NCI-H345 (cell line): ENCODE measurements around the gene AHSP.
"Not testable (repeated sequence)": the region's sequence is repeated elsewhere in the genome, so short reads cannot be mapped to it uniquely, and the experiment has no call there.

ENCODE experiments used
- DNase-seq: peaks from one replicate; lab custom pipeline; 2025; lab: John Stamatoyannopoulos, UW

Gene AHSP

DNA sequence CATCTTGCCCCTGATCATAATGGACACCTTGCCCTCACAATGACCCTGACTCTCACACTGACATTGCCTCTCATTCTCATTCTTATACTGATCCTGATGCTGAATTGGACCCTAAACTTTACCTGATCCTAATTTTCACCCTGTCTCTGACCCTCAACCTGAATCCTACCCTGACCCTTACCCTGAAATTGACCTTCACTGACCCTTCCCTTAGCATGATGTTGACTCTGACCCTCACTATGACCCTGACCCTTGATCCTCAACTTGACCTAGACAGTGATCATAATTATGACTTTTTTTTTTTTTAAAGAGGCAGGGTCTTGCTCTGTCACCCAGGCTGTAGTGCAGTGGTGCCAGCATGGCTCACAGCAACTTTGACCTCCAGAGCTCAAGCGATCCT is 3.4 kb downstream of the AHSP start:
- no peak for DNase-seq

DNA sequence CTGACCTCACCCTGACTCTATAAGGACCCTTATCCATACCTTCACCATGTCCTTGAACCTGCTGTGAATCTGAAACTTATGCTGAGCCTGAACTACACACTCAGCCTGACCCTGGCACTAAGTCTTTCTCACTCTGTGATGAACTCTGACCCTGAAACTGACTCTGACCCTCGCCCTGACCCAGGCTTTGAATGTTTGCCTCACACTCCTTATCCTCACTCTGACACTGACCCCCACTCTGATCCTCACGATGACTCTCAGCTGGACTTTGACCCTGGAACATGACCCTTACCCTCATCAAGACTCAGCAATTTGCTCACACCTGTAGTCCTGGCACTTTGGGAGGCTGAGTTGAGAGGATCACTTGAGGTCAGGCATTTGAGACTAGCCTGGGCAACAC is 4.4 kb downstream of the AHSP start:
- DNase-seq, result no peak

DNA sequence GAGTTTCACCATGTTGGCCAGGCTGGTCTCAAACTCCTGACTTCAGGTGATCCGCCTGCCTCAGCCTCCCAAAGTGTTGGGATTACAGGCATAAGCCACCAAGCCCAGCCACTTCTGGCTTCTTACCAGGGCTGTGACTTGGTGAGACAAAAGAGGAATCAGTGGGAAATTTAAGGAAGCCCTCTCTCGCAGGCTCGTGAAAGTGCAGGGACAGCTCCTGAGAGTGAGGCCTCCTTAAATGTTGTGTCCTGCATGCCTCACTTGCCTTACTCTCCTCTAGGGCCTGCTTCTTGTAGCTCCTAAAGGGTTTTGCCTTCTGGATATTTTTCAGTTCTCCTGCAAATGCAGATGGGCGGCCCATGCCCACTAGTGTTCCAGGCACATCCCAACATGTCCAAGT is 5.2 kb downstream of the AHSP start:
- no peak for DNase-seq

DNA sequence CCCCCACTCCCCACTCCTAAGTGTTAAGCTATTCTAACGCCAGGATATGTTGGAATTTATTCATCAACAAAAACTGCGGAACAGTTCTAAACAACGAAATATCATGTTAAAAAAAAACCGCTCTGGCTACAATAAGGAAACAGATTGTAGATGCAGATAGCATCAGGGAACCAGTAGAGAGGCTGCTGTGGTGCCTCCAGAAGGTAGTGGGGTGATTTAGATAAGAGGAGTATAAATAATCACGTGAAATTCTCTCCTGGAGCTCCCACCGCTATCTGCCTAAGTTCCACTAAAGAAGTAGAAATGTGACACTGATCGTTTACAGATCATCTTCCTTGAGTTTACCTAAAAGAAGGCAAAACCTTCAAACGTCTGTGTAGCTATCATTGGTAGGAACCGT is 8.0 kb downstream of the AHSP start:
- DNase-seq, result no peak

DNA sequence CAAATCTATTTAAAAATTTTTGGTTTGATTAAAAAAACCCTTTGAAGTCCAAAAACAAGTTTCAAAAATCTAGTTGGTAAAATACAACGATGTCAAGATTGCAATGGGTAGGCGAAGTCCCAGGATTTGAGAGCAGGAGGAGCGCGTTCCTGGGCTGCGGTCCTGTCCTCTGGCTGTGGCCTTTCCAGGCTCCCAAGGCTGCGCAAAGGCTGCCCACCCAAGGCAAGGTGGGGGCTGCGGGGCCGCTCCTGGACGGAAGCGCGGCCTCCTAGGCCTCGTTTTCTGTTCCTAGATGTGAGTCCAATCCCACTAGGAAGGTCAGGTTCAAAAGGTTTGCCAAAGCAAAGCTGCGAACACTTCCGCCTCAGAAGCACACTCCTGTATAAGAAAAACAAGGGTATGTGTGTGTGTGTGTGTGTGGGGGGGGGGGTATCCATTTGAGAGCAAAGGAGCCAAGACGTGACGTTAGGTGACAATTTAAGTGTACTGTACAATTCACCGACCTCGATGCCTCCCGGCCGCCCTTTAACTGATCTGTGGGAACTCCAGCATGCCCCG is 9.2 kb downstream of the AHSP start:
- DNase-seq, result no peak

DNA sequence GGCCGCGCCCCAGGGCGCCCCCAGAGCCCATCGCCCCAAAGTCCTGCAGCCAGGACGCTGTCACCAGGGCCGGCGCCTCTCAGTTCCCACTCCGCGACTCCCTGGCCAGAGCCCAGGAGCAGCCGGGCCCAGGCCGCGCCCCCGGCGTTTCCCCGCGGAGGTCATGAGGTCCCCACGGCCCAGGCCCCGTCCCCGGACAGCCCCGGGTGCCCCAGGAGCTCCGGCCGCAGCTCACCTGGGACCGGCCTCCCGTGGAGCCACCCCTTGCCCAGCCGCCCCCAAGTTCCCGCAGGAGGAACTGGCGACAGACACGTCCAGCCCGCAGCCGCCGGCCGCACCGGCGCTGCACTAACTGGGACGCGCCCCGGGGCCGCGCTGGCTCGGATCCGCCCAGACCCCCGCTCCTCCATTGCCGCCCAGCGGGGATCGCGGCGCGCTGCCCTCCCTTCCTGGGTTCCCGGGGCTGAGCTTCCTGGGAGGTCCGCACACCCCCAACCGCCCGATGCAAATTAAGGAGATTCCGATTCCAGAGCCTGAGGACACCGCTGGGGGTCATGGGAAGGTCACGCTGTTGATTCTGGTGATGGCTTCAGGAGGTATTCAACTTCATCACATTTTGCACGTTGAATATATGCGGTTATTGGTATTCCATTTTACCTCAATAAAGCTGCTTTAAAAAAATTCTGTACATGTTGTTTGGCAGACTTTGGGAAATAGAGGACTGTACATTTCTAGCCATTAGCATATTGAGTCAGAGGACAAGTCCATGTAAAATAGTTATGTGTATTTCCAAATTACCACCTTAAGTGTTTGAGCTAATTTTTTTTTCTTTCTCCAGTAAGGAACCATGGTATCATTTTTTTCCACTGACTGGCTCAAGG is 9.9 kb downstream of the AHSP start:
- DNase-seq, result no peak

DNA sequence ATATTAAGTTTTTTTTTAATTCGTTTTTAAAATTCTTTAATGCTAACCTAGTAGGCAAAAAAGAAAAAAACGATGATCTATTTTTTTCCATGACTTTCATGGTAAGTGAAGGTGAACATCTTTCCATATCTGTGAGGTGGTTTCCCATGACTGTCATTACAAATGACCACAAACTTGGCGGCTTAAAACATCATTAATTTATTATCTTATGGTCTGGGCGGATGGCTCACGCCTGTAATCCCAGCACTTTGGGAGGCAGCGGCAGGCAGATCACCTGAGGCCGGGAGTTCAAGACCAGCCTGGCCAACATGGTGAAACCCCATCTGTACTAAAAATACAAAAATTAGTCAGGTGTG is 10.5 kb downstream of the AHSP start:
- not testable (repeated sequence) for DNase-seq

DNA sequence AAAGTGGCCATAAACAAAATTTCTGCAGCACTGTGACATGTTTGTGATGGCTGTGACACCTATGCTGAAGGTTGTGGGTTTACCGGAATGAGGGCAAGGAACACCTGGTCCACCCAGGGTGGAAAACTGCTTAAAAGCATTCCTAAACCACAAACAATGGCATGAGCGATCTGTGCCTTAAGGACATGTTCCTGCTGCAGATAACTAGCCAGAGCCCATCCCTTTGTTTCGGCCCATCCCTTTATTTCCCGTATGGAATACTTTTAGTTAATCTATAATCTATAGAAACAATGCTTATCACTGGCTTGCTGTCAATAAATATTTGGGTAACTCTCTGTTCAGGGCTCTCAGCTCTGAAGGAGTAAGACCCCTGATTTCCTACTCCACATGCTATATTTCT is 12.1 kb downstream of the AHSP start:
- DNase-seq, result not testable (repeated sequence)

DNA sequence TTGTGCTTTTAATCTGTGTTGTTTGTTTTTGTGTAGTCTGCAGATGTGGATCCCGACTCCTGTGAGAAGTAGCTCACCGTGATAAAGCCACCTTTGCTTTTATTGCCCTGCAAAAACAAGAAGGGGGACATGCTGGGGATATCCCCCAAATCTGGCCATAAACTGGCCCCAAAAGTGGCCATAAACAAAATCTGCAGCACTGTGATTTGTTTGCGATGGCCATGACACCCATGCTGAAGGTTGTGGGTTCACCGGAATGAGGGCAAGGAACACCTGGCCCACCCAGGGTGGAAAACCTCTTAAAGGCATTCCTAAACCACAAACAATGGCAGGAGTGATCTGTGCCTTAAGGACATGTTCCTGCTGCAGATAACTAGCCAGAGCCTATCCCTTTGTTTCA is 15.1 kb downstream of the AHSP start:
- no peak for DNase-seq

DNA sequence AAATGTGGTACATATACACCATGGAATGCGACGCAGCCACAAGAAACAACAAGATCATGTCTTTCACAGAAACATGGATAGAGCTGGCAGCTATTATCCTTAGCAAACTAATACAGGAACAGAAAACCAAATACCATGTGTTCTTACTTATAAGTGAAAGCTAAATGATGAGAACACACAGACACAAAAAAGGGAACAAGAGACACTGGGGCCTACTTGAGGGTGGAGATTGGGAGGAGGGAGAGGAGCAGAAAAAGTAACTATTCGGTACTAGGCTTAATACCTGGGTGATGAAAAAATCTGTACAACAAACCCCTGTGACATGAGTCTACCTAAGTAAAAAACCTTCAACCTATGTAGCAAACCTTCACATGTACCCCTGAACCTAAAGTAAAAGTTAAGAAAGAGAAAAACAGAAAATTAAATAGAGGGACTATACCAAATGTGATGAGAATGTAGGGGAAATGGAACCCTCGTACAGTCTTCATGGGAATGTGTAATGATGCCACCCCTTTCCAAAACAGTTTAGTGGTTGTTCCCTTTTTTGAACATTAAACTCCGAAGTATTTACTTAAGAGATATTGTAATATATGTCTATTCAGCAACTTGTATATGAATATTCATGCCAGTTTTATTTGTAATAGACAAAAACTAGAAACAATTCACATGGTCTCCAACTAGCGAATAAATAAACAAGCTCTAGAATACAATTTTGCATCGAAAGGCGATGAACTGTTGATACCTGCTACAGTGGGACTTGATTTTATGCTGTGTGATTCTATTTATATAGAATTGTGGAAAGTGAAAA is 33.9 kb downstream of the AHSP start:
- no peak for DNase-seq

DNA sequence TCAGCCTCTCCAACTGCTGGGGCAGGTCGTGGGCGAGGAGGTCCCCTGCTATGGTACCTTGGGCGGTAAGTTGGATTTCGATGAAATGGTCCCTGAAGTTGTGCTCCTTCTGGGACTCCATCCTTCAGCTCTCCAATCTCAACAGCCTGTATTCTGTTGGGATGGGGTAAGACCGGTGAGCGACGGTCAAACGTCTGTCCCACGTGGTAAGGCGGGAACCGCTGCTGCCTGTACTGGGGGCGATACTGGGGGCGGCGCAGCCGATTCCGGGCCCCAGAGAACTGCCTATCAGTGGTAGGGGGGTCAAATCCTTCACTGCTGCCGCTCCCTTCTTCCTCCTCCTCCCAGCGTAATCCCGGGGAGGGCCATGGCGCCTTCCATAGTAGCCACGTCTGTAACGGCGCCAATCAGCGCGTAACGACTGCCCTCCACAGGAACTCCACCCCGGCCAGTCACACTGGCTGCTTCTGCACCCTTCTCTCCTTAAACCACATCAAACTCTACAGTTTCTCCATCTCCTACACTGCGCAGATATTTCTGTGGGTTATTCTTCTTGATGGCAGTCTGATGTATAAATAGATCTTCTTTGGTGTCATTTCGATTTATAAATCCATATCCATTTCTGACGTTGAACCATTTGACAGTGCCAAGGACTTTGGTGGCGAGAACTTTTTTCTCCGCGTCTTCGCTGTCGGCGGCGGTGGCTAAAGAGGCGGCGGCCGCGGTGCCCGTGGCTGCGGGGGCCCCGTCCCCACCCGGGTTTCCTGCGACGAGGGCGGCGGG is 41.1 kb downstream of the AHSP start:
- no peak for DNase-seq

DNA sequence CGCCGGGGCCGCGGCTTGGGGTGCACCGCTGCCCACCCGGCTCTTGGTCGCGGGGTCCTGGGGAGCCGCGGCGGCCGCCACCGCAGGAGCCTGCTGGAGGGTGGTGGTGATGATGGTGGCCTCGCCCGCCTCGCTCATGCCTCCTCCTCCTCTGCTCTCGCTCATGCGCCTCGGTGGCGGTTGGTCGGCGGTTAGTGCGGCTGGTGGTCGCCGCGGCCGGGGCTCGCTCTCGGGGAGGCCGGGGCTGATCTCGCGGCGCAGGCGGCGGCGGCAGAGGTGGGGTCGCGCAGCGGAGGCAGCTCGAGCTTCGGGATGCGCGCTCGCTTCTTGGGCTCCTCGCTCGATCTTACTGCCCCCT is 41.6 kb downstream of the AHSP start:
- no peak for DNase-seq

DNA sequence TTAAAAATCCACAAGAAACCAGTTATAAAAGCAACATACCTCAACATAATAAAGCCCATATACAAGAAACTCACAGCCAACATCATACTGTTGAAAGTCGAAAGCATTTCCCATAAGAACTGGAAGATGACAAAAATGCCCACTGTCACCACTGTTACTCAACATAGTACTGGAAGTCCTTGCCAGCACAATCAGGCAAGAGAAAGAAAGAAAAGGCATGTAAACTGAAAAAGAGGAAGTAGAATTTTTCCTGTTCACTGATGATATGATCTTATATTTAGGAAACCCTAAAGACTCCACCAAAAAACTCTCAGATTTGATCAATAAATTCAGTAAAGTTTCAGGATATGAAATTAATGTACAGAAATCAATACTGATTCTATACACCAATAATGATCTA is 45.1 kb downstream of the AHSP start:
- no peak for DNase-seq

DNA sequence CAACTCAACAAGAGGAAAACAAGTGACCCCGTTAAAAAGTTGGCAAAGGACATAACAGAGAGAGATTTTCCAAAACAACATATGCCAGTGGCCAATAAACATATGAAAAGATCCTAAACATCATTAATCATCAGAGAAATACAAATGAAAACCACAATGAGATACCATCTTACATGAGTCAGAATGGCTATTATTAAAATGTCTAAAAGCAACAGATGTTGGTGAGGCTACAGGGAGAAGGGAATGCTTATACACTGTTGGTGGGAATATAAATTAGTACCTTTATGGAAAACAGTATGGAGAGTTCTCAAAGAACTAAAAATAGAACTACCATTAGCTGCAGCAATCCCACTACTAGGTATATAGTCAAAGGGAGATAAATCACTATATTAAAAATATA is 46.5 kb downstream of the AHSP start:
- DNase-seq, result not testable (repeated sequence)

DNA sequence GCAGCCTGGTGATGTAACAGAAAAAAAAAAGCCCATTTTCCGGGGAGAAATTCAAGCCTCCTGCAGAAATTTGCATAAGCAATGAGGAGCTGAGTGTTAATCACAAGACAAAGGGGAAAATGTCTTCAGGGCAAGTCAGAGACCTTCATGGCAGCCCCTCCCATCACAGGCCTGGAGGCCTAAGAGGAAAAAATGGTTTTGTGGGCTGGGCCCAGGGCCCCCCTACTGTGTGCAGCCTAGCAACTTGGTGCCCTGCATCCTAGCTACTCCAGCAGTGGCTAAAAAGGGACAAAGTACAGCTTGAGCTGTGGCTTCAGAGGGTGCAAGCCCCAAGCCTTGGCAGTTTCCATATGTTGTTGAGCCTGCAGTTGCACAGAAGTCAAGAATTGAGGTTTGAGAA is 49.7 kb downstream of the AHSP start:
- DNase-seq, result no peak
